Activated T-cell treated with anti-CD3 and anti-CD28 coated beads, Interleukin-2, amount 50 U/mL, for 4 hours (primary cell): ENCODE measurements around the gene RABGAP1. TPM values are rescaled to one million over a fixed set of nuclear protein-coding genes. Genes with fewer than 3 reads are reported as not detected.

Source experiments
- ATAC-seq, 2 donors: fragments of 200-7000 bp; cut with Tn5 transposase; one replicate each; pipeline ENCODE4 v1.10.0; 2021
- DNase-seq: peaks from one replicate; pipeline ENCODE4 v3.0.0-alpha.2; 2020
- H3K27me3 Mint-ChIP-seq: one replicate; pipeline ENCODE4 v1.8.0; 2021; ENCODE audit warnings: low read depth, mixed read lengths
- H3K36me3 Mint-ChIP-seq: one replicate; pipeline ENCODE4 v1.8.0; 2022; ENCODE audit warnings: mixed read lengths; ENCODE audit not compliant: insufficient read depth
- H3K4me1 Mint-ChIP-seq: one replicate; pipeline ENCODE4 v1.8.0; 2021; ENCODE audit warnings: low read depth, mixed read lengths
- H3K4me3 Mint-ChIP-seq: one replicate; pipeline ENCODE4 v1.8.0; 2021; ENCODE audit warnings: mild to moderate bottlenecking, moderate library complexity, mixed read lengths
- H3K9me3 Mint-ChIP-seq: one replicate; pipeline ENCODE4 v1.8.0; 2021; ENCODE audit warnings: mixed read lengths
- total RNA-seq, 3 donors: library from RNA; stranded (reverse); gene quantifications; one replicate each; pipeline ENCODE4 v1.2.1, GENCODE V29; 2021

RABGAP1 gene
- total RNA-seq, 3 donors from 2014 or later = 14.3 to 17.1 (median 16.7) TPM

DNA sequence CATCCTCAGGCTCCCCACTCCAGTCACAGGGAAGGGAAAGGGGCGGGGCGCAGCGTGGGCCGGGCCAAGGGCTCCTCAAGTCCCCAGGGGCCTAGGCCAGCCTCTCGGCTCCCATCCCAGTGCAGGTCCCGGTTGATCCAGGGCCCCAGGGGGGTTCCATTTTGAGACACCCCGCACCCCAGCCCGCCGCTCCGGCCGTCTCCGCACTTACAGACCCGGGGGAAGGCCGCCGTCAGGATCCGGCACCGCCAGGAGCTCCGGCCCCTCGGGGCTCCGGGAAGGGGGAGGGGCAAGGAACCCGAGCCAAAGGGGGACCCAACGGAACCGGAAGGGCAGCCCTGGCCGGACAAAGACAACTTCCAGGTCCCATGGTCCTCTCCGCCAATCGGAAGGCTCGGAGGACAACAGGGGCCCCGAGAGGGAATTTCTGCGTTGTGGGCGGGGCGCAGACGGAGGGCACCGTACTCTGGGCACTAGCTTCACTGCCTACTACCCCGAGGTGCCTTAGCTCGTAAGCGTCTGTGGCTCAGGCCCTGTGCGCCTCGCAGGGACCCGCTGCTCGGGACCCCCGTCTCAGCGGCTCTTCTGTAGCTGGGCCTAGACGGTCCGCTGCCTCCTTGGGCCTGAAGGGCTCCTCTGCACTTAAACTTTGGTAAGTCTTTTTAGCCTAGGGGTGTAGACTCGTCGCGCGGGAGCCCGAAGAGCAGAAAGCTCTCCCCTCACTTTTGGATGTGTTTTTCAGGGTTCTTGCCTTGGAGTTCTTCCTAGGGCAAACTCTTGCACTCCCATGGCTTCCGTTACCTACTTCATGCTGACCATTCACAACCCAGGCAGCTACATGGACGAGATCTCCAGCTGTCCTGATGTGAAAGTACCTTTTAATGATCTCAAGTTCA, 9.3 kb upstream of the RABGAP1 start, which contains the start of gene ZBTB26:
Gene ZBTB26 (minus strand): TSS at position 287 of the 896 bp plus-strand sequence. CDS start 11,578 bp downstream, outside the sequence.
- peak; percentile 99 for ATAC-seq
- peaks cover under 1% of the 10 kb centered on the region for H3K36me3 Mint-ChIP-seq
- H3K27me3 Mint-ChIP-seq = no peaks in the 10 kb centered on the region
- H3K4me1 Mint-ChIP-seq = peaks cover 16% of the 10 kb centered on the region
- H3K9me3 Mint-ChIP-seq = no peaks in the 10 kb centered on the region
- no peak within 1 kb of the TSS for H3K4me3 Mint-ChIP-seq
- DNase-seq = peak; percentile 82

DNA sequence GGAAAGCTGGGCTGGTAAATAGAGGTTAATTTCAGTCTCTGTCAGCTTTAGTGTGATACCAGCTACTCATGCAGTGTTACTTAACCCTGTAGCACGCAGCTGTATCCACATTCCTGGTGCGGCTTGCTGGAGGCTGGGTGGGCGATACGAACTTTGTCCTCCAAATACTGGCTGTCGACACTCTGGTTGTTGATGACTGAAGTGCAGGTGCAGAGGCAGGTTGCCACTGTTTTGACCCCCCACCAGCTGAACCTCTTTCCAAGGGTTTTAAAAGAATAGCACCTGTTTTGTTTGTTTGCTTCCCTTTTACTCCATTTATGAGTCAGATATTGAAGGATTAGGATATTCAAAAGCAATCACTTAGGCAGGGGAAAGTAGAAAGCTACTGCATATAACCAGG, 4.4 kb upstream of the RABGAP1 start:
- H3K9me3 Mint-ChIP-seq = no peaks in the 10 kb centered on the region
- peaks cover 19% of the 10 kb centered on the region for H3K4me1 Mint-ChIP-seq
- ATAC-seq = no peak
- H3K4me3 Mint-ChIP-seq = no peak overlapping the region
- peaks cover 6% of the 10 kb centered on the region for H3K36me3 Mint-ChIP-seq
- DNase-seq = no peak
- no peaks in the 10 kb centered on the region for H3K27me3 Mint-ChIP-seq

DNA sequence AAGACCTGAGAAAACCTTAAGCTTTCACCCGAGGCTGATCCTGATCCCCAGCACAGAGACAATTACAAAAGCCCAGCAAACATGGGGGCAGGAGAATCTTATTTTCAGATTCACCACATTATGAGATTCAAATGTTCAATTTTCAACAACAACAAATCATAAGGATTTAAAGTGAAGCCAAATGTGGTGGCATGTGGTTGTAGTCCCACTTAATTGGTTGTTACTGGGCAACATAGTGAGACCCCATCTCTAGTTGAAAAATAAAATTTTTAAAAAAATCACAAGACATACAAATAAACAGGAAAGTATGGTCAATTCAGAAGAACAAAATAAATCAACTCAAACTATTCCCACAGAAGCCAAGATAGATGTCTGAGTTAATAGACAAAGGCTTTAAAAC, 3.9 kb upstream of the RABGAP1 start:
- no peak for ATAC-seq
- Mint-ChIP-seq H3K4me1 (peaks cover 22% of the 10 kb centered on the region), H3K4me3 (no peak overlapping the region), H3K36me3 (peaks cover 6% of the 10 kb centered on the region), H3K27me3 (no peaks in the 10 kb centered on the region), H3K9me3 (no peaks in the 10 kb centered on the region)
- no peak for DNase-seq

DNA sequence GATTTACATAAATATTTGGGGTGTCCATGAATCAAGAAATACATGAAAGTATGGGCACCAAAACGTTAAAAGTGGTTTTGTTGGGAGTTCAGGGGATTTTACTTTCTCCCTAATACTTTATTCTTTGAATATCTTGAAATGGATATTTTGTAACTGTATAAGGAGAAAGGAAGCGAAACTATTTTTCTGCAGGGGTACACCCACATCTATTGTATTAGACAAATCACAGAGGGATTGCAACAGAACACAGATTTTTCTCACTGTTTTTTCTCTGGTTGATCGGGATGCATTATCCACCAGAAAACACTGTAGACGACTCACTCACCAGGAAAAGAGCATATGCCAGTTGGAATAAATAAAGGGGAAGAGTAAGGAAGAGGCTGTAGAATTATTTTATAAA, 1.2 kb upstream of the RABGAP1 start:
- no peak for ATAC-seq
- no peak for DNase-seq
- H3K27me3 Mint-ChIP-seq = no peaks in the 10 kb centered on the region
- H3K4me1 Mint-ChIP-seq = peaks cover 23% of the 10 kb centered on the region
- peaks cover 6% of the 10 kb centered on the region for H3K36me3 Mint-ChIP-seq
- H3K4me3 Mint-ChIP-seq = peak overlapping the region; percentile 51
- no peaks in the 10 kb centered on the region for H3K9me3 Mint-ChIP-seq

DNA sequence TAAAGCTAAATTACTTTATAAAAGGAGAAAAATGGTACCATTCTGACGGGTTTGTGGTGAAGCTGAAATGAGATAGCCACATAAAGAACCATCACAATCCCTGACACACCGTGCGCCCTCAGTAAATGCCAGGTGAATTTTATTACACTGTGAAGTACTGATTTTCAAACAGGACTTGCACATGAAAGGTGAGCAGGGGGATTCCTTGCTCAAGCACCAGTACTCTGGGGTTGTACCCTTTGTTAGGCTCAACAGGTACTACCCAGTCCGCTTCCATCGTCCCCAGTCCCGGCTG, 419 bp upstream of the RABGAP1 start:
- H3K4me3 Mint-ChIP-seq = peak overlapping the region; percentile 89

DNA sequence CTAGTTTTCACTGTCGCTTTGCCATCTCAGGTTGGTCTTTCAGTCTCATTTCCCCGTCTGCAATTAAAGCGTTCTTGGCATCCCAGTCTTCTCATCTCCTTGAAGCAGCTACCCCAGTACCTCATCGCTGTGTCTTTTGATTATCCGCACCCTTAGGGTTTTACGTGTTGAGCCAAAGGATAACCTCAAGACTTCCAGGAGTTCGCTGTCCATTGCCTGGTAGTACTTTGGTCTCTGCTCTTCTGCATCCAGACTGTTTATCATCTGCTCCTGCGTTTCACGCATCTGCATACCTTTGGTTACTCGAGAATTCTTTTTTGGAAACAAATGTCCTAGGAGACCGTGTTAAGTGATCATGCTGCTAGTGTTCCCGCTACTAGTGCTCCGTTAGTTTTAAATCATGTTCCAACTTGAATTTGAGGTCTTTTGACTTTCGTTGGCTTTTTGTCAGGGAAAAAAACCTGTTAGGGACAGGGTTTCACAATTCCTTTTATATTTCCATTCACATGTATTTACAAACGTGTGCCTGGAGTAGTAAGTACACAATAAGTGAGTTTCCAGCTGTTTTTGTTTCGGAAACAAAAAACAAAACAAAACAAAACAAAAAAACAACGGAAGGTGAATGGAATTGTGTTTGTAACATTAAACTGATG, 888 bp downstream of the RABGAP1 start:
- no peak for DNase-seq
- ATAC-seq = no peak
- H3K4me3 Mint-ChIP-seq = peak overlapping the region; percentile 89
- H3K27me3 Mint-ChIP-seq = no peaks in the 10 kb centered on the region
- peaks cover 4% of the 10 kb centered on the region for H3K36me3 Mint-ChIP-seq
- H3K9me3 Mint-ChIP-seq = no peaks in the 10 kb centered on the region
- peaks cover 26% of the 10 kb centered on the region for H3K4me1 Mint-ChIP-seq

More for the DNA sequence above, 419 bp upstream of the RABGAP1 start:
- ATAC-seq (no peak), DNase-seq (no peak)
- H3K9me3 Mint-ChIP-seq = no peaks in the 10 kb centered on the region
- H3K4me1 Mint-ChIP-seq = peaks cover 22% of the 10 kb centered on the region
- H3K36me3 Mint-ChIP-seq = peaks cover 6% of the 10 kb centered on the region
- H3K27me3 Mint-ChIP-seq = no peaks in the 10 kb centered on the region

DNA sequence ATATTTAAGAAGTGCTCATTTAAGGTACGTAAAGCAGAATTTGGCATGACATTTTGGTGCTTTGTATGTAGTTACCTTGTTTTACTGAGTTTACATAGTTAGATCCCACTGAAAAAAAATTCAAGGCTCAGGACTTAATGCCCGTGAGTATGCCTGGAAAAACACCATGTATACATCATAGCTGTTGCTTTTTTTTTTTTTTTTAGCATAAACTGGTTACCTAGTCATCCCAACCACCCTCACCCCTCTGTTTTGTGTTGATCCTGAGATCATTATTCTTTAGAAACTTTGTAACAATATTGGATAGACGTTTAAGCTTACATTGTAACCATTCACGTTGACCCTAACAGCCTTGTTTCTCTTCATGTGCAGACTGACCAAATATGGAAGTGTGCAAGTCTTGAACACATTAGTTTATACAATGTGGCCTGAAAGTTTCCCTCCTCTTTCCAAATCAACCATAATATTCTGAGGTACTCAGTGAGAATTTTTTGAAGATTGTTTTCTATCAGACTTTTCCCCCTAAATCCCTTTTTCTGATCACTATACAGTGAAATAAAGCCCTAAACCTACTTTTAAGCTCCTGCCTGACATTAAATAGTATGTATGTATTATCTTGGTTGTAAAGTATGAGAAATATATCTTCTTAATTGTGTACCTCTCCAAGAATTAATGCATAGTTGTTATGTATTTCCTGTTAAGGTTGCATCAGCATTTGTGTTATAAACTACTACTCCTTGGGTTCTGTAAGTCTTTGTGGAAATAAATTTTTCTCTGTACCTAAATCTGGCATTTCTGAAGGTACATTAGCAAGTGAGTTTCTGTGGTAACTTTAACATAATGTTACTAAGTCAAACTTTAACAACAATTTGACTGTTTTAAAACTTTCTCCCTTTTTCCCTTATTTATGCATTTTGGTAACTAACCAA, 4.4 kb downstream of the RABGAP1 start:
- H3K4me1 Mint-ChIP-seq = peaks cover 51% of the 10 kb centered on the region
- H3K9me3 Mint-ChIP-seq = no peaks in the 10 kb centered on the region
- H3K4me3 Mint-ChIP-seq = no peak overlapping the region
- ATAC-seq (no peak), DNase-seq (no peak)
- peaks cover 8% of the 10 kb centered on the region for H3K36me3 Mint-ChIP-seq
- H3K27me3 Mint-ChIP-seq = no peaks in the 10 kb centered on the region

DNA sequence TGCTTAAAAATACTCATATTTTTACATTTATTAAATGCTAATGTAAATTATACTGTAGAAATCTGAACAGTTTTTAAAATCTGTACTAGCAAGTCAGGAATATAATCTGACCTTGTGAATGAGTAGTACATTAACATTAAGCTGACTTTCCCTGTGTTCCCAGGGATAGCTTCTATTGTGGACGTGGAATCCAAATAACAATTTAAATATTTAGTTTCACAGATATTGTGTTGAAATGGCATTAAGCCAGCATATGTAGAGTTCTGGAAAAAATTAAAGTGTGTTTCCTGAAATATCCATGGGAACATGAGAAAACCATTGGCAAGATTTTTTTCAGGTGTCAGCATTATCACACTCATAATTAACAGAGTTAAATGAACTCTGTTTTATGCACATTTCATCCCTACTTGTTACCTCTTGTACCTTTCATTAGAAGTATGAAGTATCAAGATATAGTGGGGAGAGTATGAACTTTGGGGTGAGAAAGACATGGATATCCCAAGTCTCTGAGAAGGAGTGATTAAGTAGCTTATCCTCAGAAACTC, 5.7 kb downstream of the RABGAP1 start:
- no peaks in the 10 kb centered on the region for H3K27me3 Mint-ChIP-seq
- H3K4me1 Mint-ChIP-seq = peaks cover 50% of the 10 kb centered on the region
- DNase-seq (no peak), ATAC-seq (no peak)
- no peaks in the 10 kb centered on the region for H3K9me3 Mint-ChIP-seq
- H3K4me3 Mint-ChIP-seq = no peak overlapping the region
- peaks cover 10% of the 10 kb centered on the region for H3K36me3 Mint-ChIP-seq

DNA sequence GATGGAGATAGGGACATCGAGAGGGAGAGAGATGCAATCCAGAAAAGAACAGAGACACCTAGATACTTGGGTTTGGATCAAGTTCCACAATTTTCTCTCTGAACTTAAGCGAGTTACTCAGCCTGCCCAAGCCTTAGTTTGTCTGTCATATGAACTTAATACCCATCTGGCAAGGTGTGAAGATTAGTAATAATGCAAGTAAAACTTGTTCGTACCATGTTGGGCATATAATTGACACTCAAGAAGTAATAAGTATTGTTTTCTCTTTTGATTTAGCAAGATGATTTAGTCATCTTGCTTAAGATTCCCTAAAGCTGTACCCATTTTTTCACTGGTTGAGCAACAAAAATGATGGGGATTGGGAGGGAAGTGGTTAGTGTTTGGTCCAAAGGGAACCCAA, 7.5 kb downstream of the RABGAP1 start:
- peaks cover 42% of the 10 kb centered on the region for H3K4me1 Mint-ChIP-seq
- ATAC-seq (peak; percentile 75 to 87), DNase-seq (no peak)
- H3K36me3 Mint-ChIP-seq = peaks cover 10% of the 10 kb centered on the region
- no peaks in the 10 kb centered on the region for H3K9me3 Mint-ChIP-seq
- peak overlapping the region; percentile 35 for H3K4me3 Mint-ChIP-seq
- H3K27me3 Mint-ChIP-seq = no peaks in the 10 kb centered on the region

DNA sequence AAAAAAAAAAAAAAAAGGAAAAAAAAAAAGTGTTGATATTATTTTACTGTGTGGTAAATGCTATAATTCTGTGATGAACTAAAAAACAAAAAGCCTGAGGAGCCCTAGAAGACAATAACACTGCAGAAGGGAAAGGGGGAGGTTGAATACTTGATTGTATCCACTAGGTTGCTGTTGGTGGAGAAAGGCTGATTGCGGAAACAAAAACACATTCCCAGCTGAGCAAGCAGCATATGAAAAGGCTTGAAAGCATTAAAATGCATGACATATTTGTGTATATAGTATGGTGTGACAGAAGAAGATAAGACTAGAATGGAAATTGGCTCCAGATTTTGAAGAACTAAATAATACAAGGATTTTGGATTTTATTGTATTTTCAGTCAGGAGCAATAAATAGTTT, 8.9 kb downstream of the RABGAP1 start:
- ATAC-seq = no peak
- no peak for DNase-seq
- peaks cover 46% of the 10 kb centered on the region for H3K4me1 Mint-ChIP-seq
- peaks cover 10% of the 10 kb centered on the region for H3K36me3 Mint-ChIP-seq
- no peaks in the 10 kb centered on the region for H3K9me3 Mint-ChIP-seq
- no peaks in the 10 kb centered on the region for H3K27me3 Mint-ChIP-seq
- no peak overlapping the region for H3K4me3 Mint-ChIP-seq

DNA sequence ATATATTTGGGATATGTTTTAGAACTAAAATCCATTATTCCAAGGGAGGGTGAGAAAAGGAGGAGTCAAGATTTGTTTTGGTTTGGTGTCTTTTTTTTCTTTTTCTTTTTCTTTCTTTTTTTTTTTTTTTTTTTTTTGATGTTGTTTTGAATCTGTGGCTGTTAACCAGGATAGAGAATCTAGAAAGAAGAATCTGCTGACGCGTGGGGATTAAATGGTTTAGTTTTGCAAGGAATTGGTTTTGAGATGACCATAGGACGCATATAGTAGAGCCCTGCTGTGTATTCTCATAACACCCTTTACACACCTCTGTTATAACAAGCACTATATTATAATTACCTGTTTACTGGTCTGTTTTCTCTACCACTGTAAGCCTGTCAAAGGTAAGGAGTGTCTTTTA, 9.4 kb downstream of the RABGAP1 start:
- Mint-ChIP-seq H3K4me3 (no peak overlapping the region), H3K4me1 (peaks cover 51% of the 10 kb centered on the region), H3K36me3 (peaks cover 10% of the 10 kb centered on the region), H3K27me3 (no peaks in the 10 kb centered on the region), H3K9me3 (no peaks in the 10 kb centered on the region)
- no peak for DNase-seq
- no peak for ATAC-seq

DNA sequence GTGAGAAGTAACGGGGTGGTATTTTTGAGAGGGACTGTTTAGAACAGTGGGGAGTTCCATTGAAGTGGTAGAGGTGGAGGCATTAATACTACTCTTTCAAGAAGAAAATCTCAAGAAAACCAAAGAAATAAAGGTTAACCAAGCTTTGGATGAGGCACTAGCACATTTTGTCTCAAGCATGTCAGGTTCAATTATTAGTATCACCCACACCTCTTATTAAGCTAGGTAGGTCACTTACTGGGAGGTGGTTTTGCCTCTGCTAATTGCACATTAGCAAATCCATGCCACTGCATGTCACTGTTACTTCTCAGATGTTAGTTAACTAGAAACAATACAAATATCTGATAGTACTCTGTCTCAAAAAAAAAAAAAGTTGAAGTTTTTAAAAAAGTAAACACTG, 10.2 kb downstream of the RABGAP1 start:
- peaks cover 10% of the 10 kb centered on the region for H3K36me3 Mint-ChIP-seq
- H3K9me3 Mint-ChIP-seq = no peaks in the 10 kb centered on the region
- no peak for DNase-seq
- H3K27me3 Mint-ChIP-seq = no peaks in the 10 kb centered on the region
- ATAC-seq = no peak
- H3K4me3 Mint-ChIP-seq = no peak overlapping the region
- peaks cover 48% of the 10 kb centered on the region for H3K4me1 Mint-ChIP-seq

DNA sequence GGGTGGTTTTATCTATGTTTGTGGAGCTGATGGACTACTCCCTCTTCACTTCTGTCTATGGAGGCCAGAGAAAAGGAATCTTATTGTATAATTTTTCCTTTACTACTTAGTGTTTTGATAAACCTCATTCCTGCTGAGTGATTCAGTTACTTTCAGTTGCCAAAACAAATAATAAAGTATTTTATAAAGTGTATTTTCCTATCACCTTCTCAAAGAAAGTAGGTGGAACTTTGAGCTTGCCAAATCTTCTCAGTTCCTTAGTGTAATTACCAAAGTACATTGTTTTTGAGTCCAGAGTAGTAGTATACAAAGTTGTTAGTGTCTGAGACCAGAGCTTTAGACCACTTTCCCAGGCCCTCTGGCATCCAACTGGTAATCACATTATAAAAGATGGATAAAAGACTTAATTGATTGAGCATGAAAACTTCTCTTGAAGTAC, 13.5 kb downstream of the RABGAP1 start:
- no peak for ATAC-seq
- Mint-ChIP-seq H3K27me3 (no peaks in the 10 kb centered on the region), H3K36me3 (peaks cover 10% of the 10 kb centered on the region), H3K9me3 (no peaks in the 10 kb centered on the region), H3K4me1 (peaks cover 27% of the 10 kb centered on the region), H3K4me3 (no peak overlapping the region)
- no peak for DNase-seq

DNA sequence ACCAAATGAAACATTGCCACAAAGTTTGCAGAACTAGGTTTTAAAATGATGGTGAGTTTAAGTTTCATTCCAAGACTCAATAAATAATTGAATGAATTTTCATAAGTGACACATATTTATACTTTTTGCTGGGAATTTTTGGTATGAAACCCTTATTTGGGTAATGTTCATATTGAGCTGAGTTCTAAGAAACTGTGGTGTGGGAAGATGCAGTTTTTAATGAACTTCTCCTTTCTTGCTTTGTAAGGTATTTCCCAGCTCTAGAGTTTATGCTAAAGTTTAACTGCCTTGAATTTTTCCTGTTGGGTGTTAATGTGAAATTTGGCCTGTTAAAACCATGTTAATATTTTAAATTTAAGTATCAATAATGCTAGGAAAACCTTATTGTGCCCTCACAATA, 15.1 kb downstream of the RABGAP1 start:
- H3K9me3 Mint-ChIP-seq = peaks cover 5% of the 10 kb centered on the region
- peaks cover 23% of the 10 kb centered on the region for H3K36me3 Mint-ChIP-seq
- H3K4me3 Mint-ChIP-seq = no peak overlapping the region
- ATAC-seq (no peak), DNase-seq (no peak)
- peaks cover 17% of the 10 kb centered on the region for H3K4me1 Mint-ChIP-seq
- H3K27me3 Mint-ChIP-seq = no peaks in the 10 kb centered on the region
